BJ (cell line): ENCODE measurements around the gene ZNF143. TPM values are rescaled to one million over a fixed set of nuclear protein-coding genes. Genes with fewer than 3 reads are reported as not detected.

Experiments
- CTCF ChIA-PET: fragments of 350-600 bp; formaldehyde crosslinking; extraction: SDS; loops from one replicate; lab custom pipeline; 2021; ENCODE audit warnings: antibody characterized with exemption, inconsistent platforms; lab: Yijun Ruan, JAX
- POLR2A ChIA-PET: fragments of 300-600 bp; sonication (Branson Sonifier 250); formaldehyde crosslinking; extraction: SDS; loops from one replicate; lab custom pipeline; 2021; ENCODE audit warnings: antibody characterized with exemption; lab: Charles Lee
- DNase-seq: peaks from one replicate; pipeline ENCODE4 v3.0.0-alpha.2; 2011; ENCODE audit warnings: low read depth
- H3K27me3 ChIP-seq: 2 replicates; pipeline ENCODE4 v1.6.0; 2011; ENCODE audit warnings: low read length; ENCODE audit not compliant: control insufficient read depth, insufficient read depth
- H3K36me3 ChIP-seq: 2 replicates; pipeline ENCODE4 v1.5.1; 2011; ENCODE audit warnings: low read length; ENCODE audit not compliant: control insufficient read depth, insufficient read depth
- H3K4me3 ChIP-seq: 2 replicates; pipeline ENCODE4 v1.5.1; 2011; ENCODE audit warnings: low read depth, mild to moderate bottlenecking, control low read depth, low read length
- CTCF ChIP-seq: IDR thresholded peaks from 2 replicates; pipeline ENCODE4 v1.5.1; 2011; ENCODE audit warnings: low read depth, mild to moderate bottlenecking, control low read depth, inconsistent platforms, low read length, moderate library complexity; ENCODE audit not compliant: insufficient read depth
- polyA plus RNA-seq: library from polyadenylated mRNA; depleted of rRNA; stranded (reverse); fragments of >200 nt; gene quantifications from 2 replicates; pipeline ENCODE4 v1.2.3, GENCODE V29; 2011

Gene ZNF143
- polyA plus RNA-seq, 1 experiment: 27.8 TPM

GRCh38 chr11:9489080-9489765 lies 28.4 kb downstream of the ZNF143 start:
- peak; percentile 35 for DNase-seq
- POLR2A ChIA-PET: interaction anchor here (1.4 kb wide), 1 partner anchor 29 kb away, joined by 4 read pairs; the partner anchor contains the start of gene ZNF143
- peaks cover 3% of the 10 kb centered on the region for H3K36me3 ChIP-seq
- H3K4me3 ChIP-seq: peak overlapping the region; percentile 8; the same call in 1 of the 2 replicates
- no peak for TF ChIP-seq CTCF
- H3K27me3 ChIP-seq: no peaks in the 10 kb centered on the region
- CTCF ChIA-PET: interaction anchor here (1.0 to 2.3 kb wide), 2 partner anchors 18 to 259 kb away, joined by 4 to 11 read pairs; no protein-coding TSS in a partner anchor

GRCh38 chr11:9490376-9490775 lies 29.6 kb downstream of the ZNF143 start:
- ChIA-PET POLR2A (interaction anchor here (0.6 to 0.7 kb wide), 2 partner anchors 487 to 819 kb away, joined by 3 read pairs; partner anchors contain the start of gene NRIP3), CTCF (interaction anchor here (0.5 to 2.3 kb wide), 2 partner anchors 16 to 32 kb away, joined by 3 to 11 read pairs; no protein-coding TSS in a partner anchor)
- Histone ChIP-seq H3K4me3 (no peak overlapping the region), H3K36me3 (peaks cover 3% of the 10 kb centered on the region), H3K27me3 (no peaks in the 10 kb centered on the region)
- DNase-seq: no peak
- TF ChIP-seq CTCF: no peak

- Histone ChIP-seq H3K27me3 (no peaks in the 10 kb centered on the region), H3K4me3 (no peak overlapping the region), H3K36me3 (peaks cover 7% of the 10 kb centered on the region)
- no peak for TF ChIP-seq CTCF
- no peak for DNase-seq
- CTCF ChIA-PET: interaction anchor here (0.9 to 1.0 kb wide), 2 partner anchors 12 to 232 kb away, joined by 3 read pairs; no protein-coding TSS in a partner anchor
- POLR2A ChIA-PET: no interaction called here
Measured at GRCh38 chr11:9493492-9493891, 32.7 kb downstream of the ZNF143 start.

- no peak overlapping the region for H3K4me3 ChIP-seq
- no peak for TF ChIP-seq CTCF
- no peaks in the 10 kb centered on the region for H3K27me3 ChIP-seq
- ChIA-PET POLR2A (no interaction called here), CTCF (no interaction called here)
- peaks cover 7% of the 10 kb centered on the region for H3K36me3 ChIP-seq
- no peak for DNase-seq
Measured at GRCh38 chr11:9494316-9494715, 33.5 kb downstream of the ZNF143 start.

- no peak for DNase-seq
- peaks cover 8% of the 10 kb centered on the region for H3K36me3 ChIP-seq
- no peak for TF ChIP-seq CTCF
- POLR2A ChIA-PET: no interaction called here
- H3K4me3 ChIP-seq: no peak overlapping the region
- no peaks in the 10 kb centered on the region for H3K27me3 ChIP-seq
- CTCF ChIA-PET: no interaction called here
Measured at GRCh38 chr11:9495803-9496514, 35.1 kb downstream of the ZNF143 start.
